PC-3 (cell line): ENCODE measurements around the gene USP19. TPM values are rescaled to one million over a fixed set of nuclear protein-coding genes. Genes with fewer than 3 reads are reported as not detected.

ENCODE experiments used
- ATAC-seq: fragments of 200-7000 bp; cut with Tn5 transposase; 2 replicates; pipeline ENCODE4 v1.9.1; 2020; ENCODE audit warnings: mild to moderate bottlenecking, moderate library complexity
- Bru-seq: library from RNA; stranded (reverse); fragments of 400-500 nt; gene quantifications from one replicate; lab custom pipeline; 2021; lab: Mats Ljungman, UMichigan
- BruChase-seq, 2 experiments: library from RNA; stranded (reverse); fragments of 400-500 nt; gene quantifications; one replicate each; lab custom pipeline; 2021; lab: Mats Ljungman, UMichigan
- BruUV-seq: library from RNA; stranded (reverse); fragments of 400-500 nt; replicated peaks from 2 replicates; lab custom pipeline; 2021; lab: Mats Ljungman, UMichigan
- CTCF ChIA-PET: fragments of 300-600 bp; sonication (Branson Sonifier 250); formaldehyde crosslinking; loops from one replicate; lab custom pipeline; 2022; ENCODE audit warnings: antibody characterized with exemption; lab: Charles Lee
- POLR2A ChIA-PET: fragments of 300-600 bp; sonication (Branson Sonifier 250); formaldehyde crosslinking; loops from one replicate; lab custom pipeline; 2022; ENCODE audit warnings: antibody characterized with exemption; ENCODE audit not compliant: unreplicated experiment; lab: Charles Lee
- DNase-seq: peaks from one replicate; pipeline ENCODE4 v3.0.0-alpha.2; 2015
- H2AFZ ChIP-seq: fragments of 300-600 bp; sonication (generic); 2 replicates; pipeline ENCODE4 v1.6.0; 2016; ENCODE audit warnings: antibody characterized with exemption, low read length
- H3F3A ChIP-seq: fragments of 300-600 bp; sonication (generic); one replicate; pipeline ENCODE4 v1.6.0; 2017; ENCODE audit warnings: antibody characterized with exemption, low read length, control low read depth, mild to moderate bottlenecking; ENCODE audit not compliant: unreplicated experiment
- H3K27ac ChIP-seq: fragments of 300-600 bp; sonication (generic); 2 replicates; pipeline ENCODE4 v1.5.1; 2016; ENCODE audit warnings: mild to moderate bottlenecking, low read length
- H3K27me3 ChIP-seq: fragments of 300-600 bp; sonication (generic); 2 replicates; pipeline ENCODE4 v1.6.1; 2016; ENCODE audit warnings: low read length, mixed read lengths
- H3K36me3 ChIP-seq: fragments of 300-600 bp; sonication (generic); 2 replicates; pipeline ENCODE4 v1.6.1; 2016; ENCODE audit warnings: low read depth, mixed run types, low read length, mixed read lengths
- H3K4me1 ChIP-seq: fragments of 300-600 bp; sonication (generic); 2 replicates; pipeline ENCODE4 v1.5.1; 2016; ENCODE audit warnings: low read length; ENCODE audit not compliant: insufficient read depth
- H3K4me2 ChIP-seq: fragments of 300-600 bp; sonication (generic); 2 replicates; pipeline ENCODE4 v1.6.0; 2016; ENCODE audit warnings: low read length
- H3K4me3 ChIP-seq: fragments of 300-600 bp; sonication (generic); 2 replicates; pipeline ENCODE4 v1.5.1; 2016; ENCODE audit warnings: mild to moderate bottlenecking, low read length, mixed read lengths
- H3K79me2 ChIP-seq: fragments of 300-600 bp; sonication (generic); 2 replicates; pipeline ENCODE4 v1.6.1; 2017; ENCODE audit warnings: low read length, mixed read lengths
- H3K9ac ChIP-seq: fragments of 300-600 bp; sonication (generic); 2 replicates; pipeline ENCODE4 v1.6.0; 2016; ENCODE audit warnings: mild to moderate bottlenecking, low read length
- H3K9me2 ChIP-seq: fragments of 300-600 bp; sonication (generic); replicated peaks from 2 replicates; pipeline ENCODE4 v1.6.1; 2016; ENCODE audit warnings: mixed run types, low read length, mixed read lengths
- H3K9me3 ChIP-seq: fragments of 300-600 bp; sonication (generic); 2 replicates; pipeline ENCODE4 v1.6.1; 2016; ENCODE audit warnings: low read length, mixed read lengths
- H4K20me1 ChIP-seq: fragments of 300-600 bp; sonication (generic); 2 replicates; pipeline ENCODE4 v1.6.1; 2016; ENCODE audit warnings: low read length, mixed read lengths
- EZH2 ChIP-seq: fragments of 300-600 bp; sonication (generic); IDR thresholded peaks from one replicate; pipeline ENCODE4 v1.6.1; 2017; ENCODE audit warnings: antibody characterized with exemption, mild to moderate bottlenecking, low read length; ENCODE audit not compliant: unreplicated experiment
- EZH2phosphoT487 ChIP-seq: fragments of 300-600 bp; sonication (generic); IDR thresholded peaks from 2 replicates; pipeline ENCODE4 v1.6.1; 2018; ENCODE audit warnings: mild to moderate bottlenecking, antibody characterized with exemption, low read length, borderline replicate concordance
- intact Hi-C: fragments of 100-400 bp; cut with micrococcal nuclease; formaldehyde crosslinking; loops from 2 replicates; pipeline ENCODE4 v1.9.0; 2023
- long read RNA-seq: library from polyadenylated mRNA; unstranded; transcript quantifications from one replicate; pipeline ENCODE4 v2.0.0, GENCODE V29; 2021; ENCODE audit not compliant: unreplicated experiment
- total RNA-seq: library from RNA; depleted of rRNA; stranded (reverse); fragments of >200 nt; gene quantifications from 2 replicates; pipeline ENCODE4 v1.2.3, GENCODE V29; 2014; rRNA removed
- TF ChIP-seq, protein P1 (sequence below): fragments of 300-600 bp; sonication (generic); conservative IDR thresholded peaks from 2 replicates; pipeline ENCODE4 v1.5.1; 2017; ENCODE audit warnings: antibody characterized with exemption, low read depth, mild to moderate bottlenecking, low read length

Gene USP19, protein sequence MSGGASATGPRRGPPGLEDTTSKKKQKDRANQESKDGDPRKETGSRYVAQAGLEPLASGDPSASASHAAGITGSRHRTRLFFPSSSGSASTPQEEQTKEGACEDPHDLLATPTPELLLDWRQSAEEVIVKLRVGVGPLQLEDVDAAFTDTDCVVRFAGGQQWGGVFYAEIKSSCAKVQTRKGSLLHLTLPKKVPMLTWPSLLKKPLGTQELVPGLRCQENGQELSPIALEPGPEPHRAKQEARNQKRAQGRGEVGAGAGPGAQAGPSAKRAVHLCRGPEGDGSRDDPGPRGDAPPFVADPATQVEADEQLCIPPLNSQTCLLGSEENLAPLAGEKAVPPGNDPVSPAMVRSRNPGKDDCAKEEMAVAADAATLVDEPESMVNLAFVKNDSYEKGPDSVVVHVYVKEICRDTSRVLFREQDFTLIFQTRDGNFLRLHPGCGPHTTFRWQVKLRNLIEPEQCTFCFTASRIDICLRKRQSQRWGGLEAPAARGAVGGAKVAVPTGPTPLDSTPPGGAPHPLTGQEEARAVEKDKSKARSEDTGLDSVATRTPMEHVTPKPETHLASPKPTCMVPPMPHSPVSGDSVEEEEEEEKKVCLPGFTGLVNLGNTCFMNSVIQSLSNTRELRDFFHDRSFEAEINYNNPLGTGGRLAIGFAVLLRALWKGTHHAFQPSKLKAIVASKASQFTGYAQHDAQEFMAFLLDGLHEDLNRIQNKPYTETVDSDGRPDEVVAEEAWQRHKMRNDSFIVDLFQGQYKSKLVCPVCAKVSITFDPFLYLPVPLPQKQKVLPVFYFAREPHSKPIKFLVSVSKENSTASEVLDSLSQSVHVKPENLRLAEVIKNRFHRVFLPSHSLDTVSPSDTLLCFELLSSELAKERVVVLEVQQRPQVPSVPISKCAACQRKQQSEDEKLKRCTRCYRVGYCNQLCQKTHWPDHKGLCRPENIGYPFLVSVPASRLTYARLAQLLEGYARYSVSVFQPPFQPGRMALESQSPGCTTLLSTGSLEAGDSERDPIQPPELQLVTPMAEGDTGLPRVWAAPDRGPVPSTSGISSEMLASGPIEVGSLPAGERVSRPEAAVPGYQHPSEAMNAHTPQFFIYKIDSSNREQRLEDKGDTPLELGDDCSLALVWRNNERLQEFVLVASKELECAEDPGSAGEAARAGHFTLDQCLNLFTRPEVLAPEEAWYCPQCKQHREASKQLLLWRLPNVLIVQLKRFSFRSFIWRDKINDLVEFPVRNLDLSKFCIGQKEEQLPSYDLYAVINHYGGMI (N-terminal part only)
- total RNA-seq (84.4 and 86.7 TPM in 2 replicates), Bru-seq, nascent RNA (percentile 81 among the genes with signal in this experiment), BruChase-seq, experiment 1, labeled RNA remaining after a 6-hour chase (percentile 94 among the genes with signal in this experiment), BruChase-seq, experiment 2, labeled RNA remaining after a 2-hour chase (percentile 91 among the genes with signal in this experiment)
- long read RNA-seq, full-length matches to known transcripts: 19 of 121 reads
- long read RNA-seq, partial matches to known transcripts: 53 of 121 reads
- long read RNA-seq, other reads (novel, unspliced or antisense): 49 of 121 reads

DNA sequence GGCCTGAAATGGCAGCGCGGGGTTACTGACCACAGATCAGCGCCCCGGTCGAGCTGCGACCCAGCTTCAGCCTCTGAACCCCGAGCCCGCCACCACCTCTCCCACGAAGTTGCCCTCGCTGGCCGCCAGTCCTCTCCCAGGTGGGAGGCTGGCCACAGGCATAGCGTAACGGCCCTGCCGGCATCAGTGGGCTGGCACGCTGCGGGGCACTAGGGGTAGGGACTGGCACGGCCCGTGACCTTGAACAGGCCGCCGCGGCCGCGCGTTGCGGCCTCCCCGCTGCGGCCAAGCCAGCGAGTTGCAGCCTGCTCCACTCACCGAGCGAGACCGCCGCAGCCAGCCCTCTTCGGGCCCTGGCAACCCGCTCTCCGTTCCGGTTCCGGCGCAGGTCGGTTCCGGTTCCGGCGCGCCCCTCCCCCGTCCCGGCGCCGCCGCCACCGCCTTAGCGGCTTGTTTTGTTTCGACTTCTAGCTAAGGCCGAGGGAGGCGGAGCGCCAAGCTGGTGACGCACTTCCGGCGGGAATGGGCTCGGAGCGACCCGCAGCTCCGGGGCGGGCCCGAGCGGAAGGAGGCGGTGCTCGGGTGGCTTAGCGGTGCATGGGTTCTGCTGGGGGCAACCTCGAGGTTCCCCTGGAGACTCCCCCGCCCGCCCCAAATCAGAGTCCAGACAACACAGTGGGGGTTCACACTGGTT lies at the start of gene USP19:
Gene USP19 (minus strand): TSS at position 386 of the 694 bp plus-strand sequence. CDS start 1,678 bp downstream, outside the sequence.
- CTCF ChIA-PET: no interaction called here
- peak within 1 kb of the TSS; percentile 85 for H3K4me3 ChIP-seq
- H3K79me2 ChIP-seq: peaks cover 20% of the 10 kb centered on the region
- TF ChIP-seq EZH2phosphoT487 (no peak), EZH2 (no peak)
- TF ChIP-seq, protein P1, sequence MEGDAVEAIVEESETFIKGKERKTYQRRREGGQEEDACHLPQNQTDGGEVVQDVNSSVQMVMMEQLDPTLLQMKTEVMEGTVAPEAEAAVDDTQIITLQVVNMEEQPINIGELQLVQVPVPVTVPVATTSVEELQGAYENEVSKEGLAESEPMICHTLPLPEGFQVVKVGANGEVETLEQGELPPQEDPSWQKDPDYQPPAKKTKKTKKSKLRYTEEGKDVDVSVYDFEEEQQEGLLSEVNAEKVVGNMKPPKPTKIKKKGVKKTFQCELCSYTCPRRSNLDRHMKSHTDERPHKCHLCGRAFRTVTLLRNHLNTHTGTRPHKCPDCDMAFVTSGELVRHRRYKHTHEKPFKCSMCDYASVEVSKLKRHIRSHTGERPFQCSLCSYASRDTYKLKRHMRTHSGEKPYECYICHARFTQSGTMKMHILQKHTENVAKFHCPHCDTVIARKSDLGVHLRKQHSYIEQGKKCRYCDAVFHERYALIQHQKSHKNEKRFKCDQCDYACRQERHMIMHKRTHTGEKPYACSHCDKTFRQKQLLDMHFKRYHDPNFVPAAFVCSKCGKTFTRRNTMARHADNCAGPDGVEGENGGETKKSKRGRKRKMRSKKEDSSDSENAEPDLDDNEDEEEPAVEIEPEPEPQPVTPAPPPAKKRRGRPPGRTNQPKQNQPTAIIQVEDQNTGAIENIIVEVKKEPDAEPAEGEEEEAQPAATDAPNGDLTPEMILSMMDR: no peak
- H3K27me3 ChIP-seq: no peaks in the 10 kb centered on the region
- POLR2A ChIA-PET: interaction anchor here (0.6 to 1.2 kb wide), 7 partner anchors 12 to 1211 kb away, joined by 3 to 9 read pairs (median 4); partner anchors contain the start of gene QRICH1
- H3K4me2 ChIP-seq: peak within 1 kb of the TSS; percentile 96
- no TSS peak for BruUV-seq
- intact Hi-C loops: no loop called here
- no peaks in the 10 kb centered on the region for H4K20me1 ChIP-seq
- DNase-seq: peak; percentile 94
- H3K36me3 ChIP-seq: peaks cover 35% of the 10 kb centered on the region
- peak within 1 kb of the TSS; percentile 55 for H2AFZ ChIP-seq
- peak; percentile 89 for ATAC-seq
- peaks cover 7% of the 10 kb centered on the region for H3F3A ChIP-seq
- peak within 1 kb of the TSS; percentile 96 for H3K9ac ChIP-seq
- peak within 1 kb of the TSS; percentile 83 for H3K27ac ChIP-seq
- H3K4me1 ChIP-seq: peaks cover 15% of the 10 kb centered on the region
- no peaks in the 10 kb centered on the region for H3K9me3 ChIP-seq
- no peaks in the 10 kb centered on the region for H3K9me2 ChIP-seq

DNA sequence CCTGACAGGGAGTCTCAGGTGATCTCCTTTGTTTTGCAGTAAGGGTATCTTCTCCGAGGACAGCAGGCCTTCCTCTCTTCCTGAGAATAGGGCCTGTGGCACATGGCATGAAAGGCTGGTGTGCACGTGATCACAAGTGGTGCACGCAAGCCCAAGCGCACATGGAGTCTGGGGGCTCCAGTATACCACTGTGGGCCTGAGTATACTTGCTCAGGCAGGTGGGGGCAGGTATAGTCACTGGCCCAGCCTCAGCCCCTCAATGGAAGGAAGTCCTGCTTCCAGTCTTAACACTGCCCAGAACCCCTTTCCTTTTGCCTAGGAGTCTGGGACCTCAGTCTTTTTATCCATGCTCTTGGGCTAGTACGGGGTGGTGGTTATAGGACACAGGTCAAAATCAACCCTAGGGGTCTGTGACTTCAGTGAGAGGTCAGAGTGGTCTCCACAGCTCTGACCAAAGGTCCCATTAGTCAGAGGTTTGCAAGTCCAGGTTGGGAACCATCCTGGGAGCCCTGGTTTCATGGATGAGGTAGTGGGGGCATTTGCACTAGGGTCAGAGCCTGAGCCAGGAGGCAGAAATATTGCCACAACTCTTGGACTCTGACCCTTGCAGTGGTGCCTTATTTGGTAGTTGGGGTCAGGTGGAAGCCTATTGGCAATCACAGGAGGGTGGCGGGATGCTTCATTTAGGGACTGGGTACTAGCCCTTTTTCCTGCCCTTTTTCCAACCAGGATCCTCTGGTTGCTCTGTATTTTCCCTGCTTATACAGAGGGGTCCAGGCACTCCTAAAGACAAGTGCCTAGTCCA lies 46.3 kb upstream of the USP19 start:
- H3K27ac ChIP-seq: no peak overlapping the region
- no TSS peak for BruUV-seq
- POLR2A ChIA-PET: no interaction called here

More for the DNA sequence above, 46.3 kb upstream of the USP19 start:
- DNase-seq (no peak), ATAC-seq (no peak)
- Histone ChIP-seq H3K27me3 (no peaks in the 10 kb centered on the region), H4K20me1 (no peaks in the 10 kb centered on the region), H3K4me1 (peaks cover 26% of the 10 kb centered on the region), H3F3A (no peaks in the 10 kb centered on the region), H2AFZ (peak overlapping the region; percentile 96), H3K4me3 (peak overlapping the region; percentile 96; the same call in 1 of the 2 replicates), H3K9me3 (no peaks in the 10 kb centered on the region), H3K36me3 (peaks cover 15% of the 10 kb centered on the region; the same call in 1 of the 2 replicates), H3K9me2 (no peaks in the 10 kb centered on the region), H3K79me2 (peaks cover 28% of the 10 kb centered on the region), H3K9ac (peak overlapping the region; percentile 97), H3K4me2 (peak overlapping the region; percentile 99)
- intact Hi-C loops: no loop called here
- CTCF ChIA-PET: no interaction called here
- TF ChIP-seq, protein P1: no peak
- no peak for TF ChIP-seq EZH2phosphoT487
- TF ChIP-seq EZH2: no peak
